AG04449 (cell line): ENCODE data around the gene LIM2.
A peak's percentile ranks its signal among the peaks of the same experiment; 100 is the strongest.

Source experiments
- CTCF ChIA-PET: fragments of 350-600 bp; formaldehyde crosslinking; extraction: SDS; loops from one replicate; lab custom pipeline; 2021; ENCODE audit warnings: antibody characterized with exemption; lab: Yijun Ruan, JAX
- POLR2A ChIA-PET: fragments of 400-600, 350-600 bp; formaldehyde crosslinking; extraction: SDS; loops from one replicate; lab custom pipeline; 2020; ENCODE audit warnings: antibody characterized with exemption, inconsistent platforms; lab: Yijun Ruan, JAX
- DNase-seq: peaks from one replicate; pipeline ENCODE4 v3.0.0-alpha.2; 2010; ENCODE audit warnings: low read depth, low spot score
- H3K4me3 ChIP-seq: 2 replicates; pipeline ENCODE4 v1.5.1; 2011; ENCODE audit warnings: low read depth, mild to moderate bottlenecking, control low read depth, low read length
- TF ChIP-seq, protein P1 (sequence below): IDR thresholded peaks from one replicate; pipeline ENCODE4 v1.5.1; 2011; ENCODE audit warnings: mild to moderate bottlenecking, moderate library complexity, low read length, control low read depth, inconsistent platforms; ENCODE audit not compliant: insufficient read depth; ENCODE audit errors: missing control alignments

The LIM2 gene

DNA sequence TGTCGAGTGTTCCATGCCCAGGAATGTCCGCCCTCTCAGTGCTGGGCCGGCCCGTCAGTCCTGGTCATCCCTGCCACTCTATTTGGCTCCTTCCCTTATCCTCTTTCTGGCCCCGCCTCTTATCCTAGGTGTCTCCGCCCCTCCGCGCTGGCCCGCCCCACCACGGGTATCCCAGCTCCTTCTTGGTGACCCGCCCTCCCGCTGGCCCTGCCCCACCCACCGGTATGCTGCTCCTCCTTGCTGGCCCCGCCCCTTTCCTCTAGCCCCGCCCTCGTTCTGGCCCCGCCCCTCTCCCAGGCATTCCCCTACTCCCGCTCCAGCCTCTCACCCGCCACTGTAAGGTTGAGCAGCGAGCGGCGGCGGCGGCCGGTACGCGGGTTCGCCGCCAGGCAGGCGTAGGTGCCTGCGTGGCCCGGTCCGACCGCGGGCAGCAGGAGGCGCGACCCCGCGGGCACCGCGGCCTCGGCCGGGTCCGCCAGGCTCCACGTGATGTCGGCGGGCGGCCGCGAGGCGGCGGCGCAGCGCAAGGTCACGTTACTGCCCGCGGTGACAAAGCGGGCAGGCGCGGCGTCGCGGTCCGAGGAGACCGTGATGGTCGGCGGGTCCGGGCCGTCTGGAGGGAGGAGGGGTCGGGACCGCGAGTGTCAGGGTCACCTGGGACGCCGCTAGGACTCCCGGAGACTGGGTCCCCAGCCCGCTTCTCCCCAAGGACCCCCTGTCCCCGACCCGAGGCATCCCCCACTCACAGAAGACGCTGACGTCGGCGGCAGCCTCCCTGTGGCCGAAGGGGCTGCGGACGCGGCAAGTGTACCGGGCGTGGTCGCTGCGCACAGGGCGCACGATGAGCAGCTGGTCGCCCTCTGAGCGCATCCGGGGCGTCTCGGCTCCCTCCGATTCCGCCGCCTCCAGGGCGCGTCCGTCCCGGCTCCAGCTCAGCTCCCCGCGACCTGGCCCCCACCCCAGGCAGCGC, 47.8 kb downstream of the LIM2 start:
- DNase-seq: peak; percentile 74
- CTCF ChIA-PET: interaction anchor here (0.6 to 2.6 kb wide), 12 partner anchors 10 to 318 kb away, joined by 3 to 10 read pairs (median 4); no protein-coding TSS in a partner anchor
- POLR2A ChIA-PET: interaction anchor here (1.0 to 2.1 kb wide), 4 partner anchors 19 to 28 kb away, joined by 3 to 14 read pairs (median 6); partner anchors contain the start of gene ETFB
- peak overlapping the region; percentile 74 for H3K4me3 ChIP-seq
- TF ChIP-seq, protein P1, sequence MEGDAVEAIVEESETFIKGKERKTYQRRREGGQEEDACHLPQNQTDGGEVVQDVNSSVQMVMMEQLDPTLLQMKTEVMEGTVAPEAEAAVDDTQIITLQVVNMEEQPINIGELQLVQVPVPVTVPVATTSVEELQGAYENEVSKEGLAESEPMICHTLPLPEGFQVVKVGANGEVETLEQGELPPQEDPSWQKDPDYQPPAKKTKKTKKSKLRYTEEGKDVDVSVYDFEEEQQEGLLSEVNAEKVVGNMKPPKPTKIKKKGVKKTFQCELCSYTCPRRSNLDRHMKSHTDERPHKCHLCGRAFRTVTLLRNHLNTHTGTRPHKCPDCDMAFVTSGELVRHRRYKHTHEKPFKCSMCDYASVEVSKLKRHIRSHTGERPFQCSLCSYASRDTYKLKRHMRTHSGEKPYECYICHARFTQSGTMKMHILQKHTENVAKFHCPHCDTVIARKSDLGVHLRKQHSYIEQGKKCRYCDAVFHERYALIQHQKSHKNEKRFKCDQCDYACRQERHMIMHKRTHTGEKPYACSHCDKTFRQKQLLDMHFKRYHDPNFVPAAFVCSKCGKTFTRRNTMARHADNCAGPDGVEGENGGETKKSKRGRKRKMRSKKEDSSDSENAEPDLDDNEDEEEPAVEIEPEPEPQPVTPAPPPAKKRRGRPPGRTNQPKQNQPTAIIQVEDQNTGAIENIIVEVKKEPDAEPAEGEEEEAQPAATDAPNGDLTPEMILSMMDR: peak; percentile 11

DNA sequence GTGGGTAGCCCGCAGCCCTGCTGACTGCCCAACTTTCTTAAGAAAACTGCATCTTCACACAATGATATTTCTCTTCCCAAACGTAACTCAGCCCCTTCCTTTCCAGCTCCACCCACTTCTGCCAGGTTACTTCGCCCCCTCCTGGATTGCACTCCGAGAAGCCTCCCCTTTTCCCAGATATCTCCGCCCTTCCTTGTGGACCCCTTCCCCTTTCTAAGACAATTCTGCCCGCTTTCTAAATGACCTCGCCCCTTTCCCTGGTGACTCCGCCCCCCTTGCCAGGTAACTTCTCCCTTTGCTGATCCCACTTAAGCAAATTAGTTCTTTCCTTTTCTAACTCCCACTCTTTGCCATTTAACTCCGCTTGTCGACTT, 48.5 kb downstream of the LIM2 start:
- TF ChIP-seq, protein P1: no peak
- ChIA-PET POLR2A (interaction anchor here (1.0 to 2.1 kb wide), 3 partner anchors 20 to 28 kb away, joined by 6 to 14 read pairs (median 7); partner anchors contain the start of gene ETFB), CTCF (interaction anchor here (0.6 to 2.0 kb wide), 9 partner anchors 12 to 318 kb away, joined by 3 to 10 read pairs (median 4); no protein-coding TSS in a partner anchor)
- peak overlapping the region; percentile 74 for H3K4me3 ChIP-seq
- DNase-seq: no peak

DNA sequence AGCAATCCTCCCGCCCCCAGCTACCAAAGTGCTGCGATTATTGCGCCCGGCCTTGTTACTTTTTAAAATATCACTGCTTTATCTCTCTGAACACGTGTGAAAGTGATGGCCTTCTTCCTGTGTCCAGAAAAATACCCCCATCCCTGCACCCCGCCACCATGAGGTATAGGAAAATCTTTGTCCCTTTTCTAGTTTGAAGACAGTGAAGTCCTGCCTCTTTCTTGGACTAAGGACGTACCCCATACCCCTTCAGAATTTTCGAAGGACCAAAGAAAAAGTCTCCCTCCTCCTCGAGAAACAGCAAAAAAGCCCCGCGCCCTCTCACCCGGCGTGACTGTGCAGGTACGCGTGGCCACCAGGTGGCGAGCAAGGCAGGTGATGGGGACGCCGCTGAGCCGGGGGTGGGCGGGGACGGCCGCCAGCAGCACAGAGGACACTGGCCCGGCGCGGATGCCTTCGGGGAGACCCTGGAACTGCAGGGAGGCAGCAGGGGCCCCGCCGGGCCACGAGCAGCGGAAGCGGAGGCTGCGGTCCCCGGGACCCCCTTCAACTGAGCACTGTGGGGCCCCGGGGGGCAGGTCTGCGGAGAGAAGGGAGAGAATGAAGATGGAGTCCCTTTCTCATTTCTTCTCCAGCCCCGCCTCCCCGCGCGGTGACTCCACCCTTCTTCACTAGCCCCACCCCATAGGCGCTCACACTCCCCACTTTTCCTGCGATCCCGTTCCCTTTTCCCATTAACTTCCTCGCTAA, 49.0 kb downstream of the LIM2 start:
- no peak for DNase-seq
- CTCF ChIA-PET: interaction anchor here (0.6 to 2.0 kb wide), 22 partner anchors 11 to 323 kb away, joined by 3 to 18 read pairs (median 4); partner anchors contain the start of gene ETFB
- H3K4me3 ChIP-seq: peak overlapping the region; percentile 74
- POLR2A ChIA-PET: interaction anchor here (1.0 to 2.1 kb wide), 2 partner anchors 27 to 29 kb away, joined by 7 to 14 read pairs; partner anchors contain the start of gene ETFB
- TF ChIP-seq, protein P1: peak; percentile 93

DNA sequence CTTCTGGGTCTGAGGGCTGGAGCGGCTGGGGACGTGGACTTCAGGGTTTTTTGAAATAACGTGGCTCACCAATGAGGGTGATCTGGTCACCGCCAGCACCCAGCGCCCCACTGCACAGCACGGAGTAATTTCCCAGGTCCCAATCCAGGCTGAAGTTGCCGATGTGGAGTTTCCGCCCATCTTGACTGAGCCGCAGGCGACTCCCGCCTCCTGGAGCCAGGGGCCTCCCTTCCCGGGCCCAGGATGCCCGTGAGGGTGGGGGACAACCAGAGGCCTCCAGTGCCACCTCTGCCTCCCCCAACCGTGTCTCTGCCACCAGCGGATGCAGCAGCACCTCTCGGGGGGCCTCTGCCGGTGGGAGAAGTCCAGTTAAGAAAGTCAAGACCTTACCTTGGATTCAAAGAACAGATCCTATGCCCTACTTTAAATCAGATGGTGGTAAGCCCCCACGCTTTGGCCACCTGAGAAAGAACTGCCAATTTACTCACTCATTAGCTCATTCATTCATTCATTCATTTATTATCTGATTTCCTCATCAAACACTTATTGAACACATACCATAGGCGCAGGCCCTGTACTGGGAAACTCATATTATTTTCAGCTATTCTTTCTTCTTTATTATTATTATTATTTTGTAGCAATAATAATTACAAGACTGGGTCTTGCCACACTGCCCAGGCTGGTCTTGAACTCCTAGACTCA, 49.8 kb downstream of the LIM2 start:
- H3K4me3 ChIP-seq: no peak overlapping the region
- POLR2A ChIA-PET: no interaction called here
- no peak for DNase-seq

DNA sequence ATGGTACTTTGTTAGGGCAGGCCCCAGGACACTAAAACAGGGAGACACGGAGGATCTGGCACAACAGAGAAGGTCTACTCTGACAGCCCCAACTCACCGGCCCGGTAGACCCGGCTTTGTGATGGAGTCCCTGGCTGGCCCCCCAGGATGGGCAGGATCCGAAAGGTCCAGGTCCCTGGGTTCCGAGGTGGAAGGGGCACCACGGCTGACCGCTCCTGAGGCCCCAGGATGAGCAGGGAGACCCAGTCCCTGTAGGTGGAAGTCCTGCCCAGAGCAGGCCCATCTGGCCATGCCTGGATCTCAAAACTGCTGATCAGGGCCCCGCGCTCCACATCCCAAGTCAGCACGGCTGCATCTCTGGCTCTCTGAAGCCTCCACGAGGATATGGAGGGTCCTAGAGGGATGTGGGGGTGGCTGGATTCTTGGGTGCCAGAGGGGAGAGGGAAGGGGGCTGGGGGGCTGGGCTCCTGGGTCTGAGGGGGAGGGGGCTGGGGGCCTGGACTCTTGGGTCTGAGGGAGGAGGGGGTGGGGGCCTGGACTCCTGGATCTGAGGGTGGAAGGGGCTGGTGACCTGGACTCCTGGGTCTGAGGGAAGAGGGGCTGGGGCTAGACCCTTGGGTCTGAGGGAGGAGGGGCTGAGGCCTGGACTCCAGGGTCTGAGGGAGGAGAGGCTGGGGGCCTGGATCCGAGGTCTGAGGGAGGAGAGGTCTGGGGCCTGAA, 50.5 kb downstream of the LIM2 start:
- no peak for DNase-seq
- TF ChIP-seq, protein P1: no peak
- ChIA-PET POLR2A (no interaction called here), CTCF (interaction anchor here (0.6 to 1.2 kb wide), 10 partner anchors 13 to 324 kb away, joined by 3 to 18 read pairs (median 4); partner anchors contain the start of gene ETFB)
- no peak overlapping the region for H3K4me3 ChIP-seq

More for the DNA sequence above, 49.8 kb downstream of the LIM2 start:
- CTCF ChIA-PET: interaction anchor here (0.6 to 1.2 kb wide), 18 partner anchors 10 to 324 kb away, joined by 3 to 18 read pairs (median 4); partner anchors contain the start of gene ETFB
- TF ChIP-seq, protein P1: no peak
